ENCODE data around the gene COL17A1.

COL17A1 gene

GRCh38 chr10:104018471-104018870, 67.2 kb downstream of the COL17A1 start:
- TF ChIP-seq EZH2 (IDR thresholded peaks at IDR 0.05; ENCODE audit: borderline replicate concordance, low read length) (no peak), CTCF (IDR thresholded peaks at IDR 0.05; ENCODE audit: low read length) (no peak)

GRCh38 chr10:104016661-104017060, 69.0 kb downstream of the COL17A1 start:
- no peaks in the 10 kb centered on the region for H3K4me1 ChIP-seq (ENCODE audit: insufficient read depth, low read length, severe bottlenecking)
- no peak overlapping the region for H3K4me2 ChIP-seq (ENCODE audit: low read length)
- no peaks in the 10 kb centered on the region for H3F3A ChIP-seq (ENCODE audit: insufficient read depth, low read length)
- no peaks in the 10 kb centered on the region for H3K27me3 ChIP-seq (ENCODE audit: insufficient read depth, low read length)
- TF ChIP-seq CTCF (IDR thresholded peaks at IDR 0.05; ENCODE audit: low read length) (no peak), EZH2 (IDR thresholded peaks at IDR 0.05; ENCODE audit: borderline replicate concordance, low read length) (no peak)
- H3K79me2 ChIP-seq (ENCODE audit: insufficient read depth, low read length): no peaks in the 10 kb centered on the region
- no peak overlapping the region for H2AFZ ChIP-seq (ENCODE audit: low read length)
- no peaks in the 10 kb centered on the region for H3K9me3 ChIP-seq (ENCODE audit: low read length)
- no peaks in the 10 kb centered on the region for H4K20me1 ChIP-seq (ENCODE audit: insufficient read depth, low read length)
- H3K36me3 ChIP-seq (ENCODE audit: insufficient read depth, low read length): peaks cover 35% of the 10 kb centered on the region; the same call in 1 of the 2 replicates
- H3K27ac ChIP-seq (ENCODE audit: low read depth, low read length, poor library complexity, severe bottlenecking): no peak overlapping the region
- H3K4me3 ChIP-seq (ENCODE audit: low read depth, low read length, poor library complexity, severe bottlenecking): no peak overlapping the region
- H3K9me2 ChIP-seq (ENCODE audit: low read depth, low read length): no peaks in the 10 kb centered on the region
- no peak overlapping the region for H3K9ac ChIP-seq (ENCODE audit: low read length)

More at GRCh38 chr10:104018471-104018870, 67.2 kb downstream of the COL17A1 start:
- no peak overlapping the region for H3K9ac ChIP-seq (ENCODE audit: low read length)
- H3K4me1 ChIP-seq (ENCODE audit: insufficient read depth, low read length, severe bottlenecking): no peaks in the 10 kb centered on the region
- H2AFZ ChIP-seq (ENCODE audit: low read length): no peak overlapping the region
- H3K9me2 ChIP-seq (ENCODE audit: low read depth, low read length): no peaks in the 10 kb centered on the region
- H4K20me1 ChIP-seq (ENCODE audit: insufficient read depth, low read length): no peaks in the 10 kb centered on the region
- H3K4me2 ChIP-seq (ENCODE audit: low read length): no peak overlapping the region
- no peaks in the 10 kb centered on the region for H3K9me3 ChIP-seq (ENCODE audit: low read length)
- H3K27ac ChIP-seq (ENCODE audit: low read depth, low read length, poor library complexity, severe bottlenecking): no peak overlapping the region
- H3K4me3 ChIP-seq (ENCODE audit: low read depth, low read length, poor library complexity, severe bottlenecking): no peak overlapping the region
- H3F3A ChIP-seq (ENCODE audit: insufficient read depth, low read length): no peaks in the 10 kb centered on the region
- peaks cover 49% of the 10 kb centered on the region; the same call in 1 of the 2 replicates for H3K36me3 ChIP-seq (ENCODE audit: insufficient read depth, low read length)
- H3K27me3 ChIP-seq (ENCODE audit: insufficient read depth, low read length): no peaks in the 10 kb centered on the region
- H3K79me2 ChIP-seq (ENCODE audit: insufficient read depth, low read length): no peaks in the 10 kb centered on the region

- TF ChIP-seq CTCF (IDR thresholded peaks at IDR 0.05; ENCODE audit: low read length): no peak
- TF ChIP-seq EZH2 (IDR thresholded peaks at IDR 0.05; ENCODE audit: borderline replicate concordance, low read length): no peak
- Histone ChIP-seq H3K4me1 (ENCODE audit: insufficient read depth, low read length, severe bottlenecking) (no peaks in the 10 kb centered on the region), H3K9me3 (ENCODE audit: low read length) (no peaks in the 10 kb centered on the region), H3K4me3 (ENCODE audit: low read depth, low read length, poor library complexity, severe bottlenecking) (no peak overlapping the region), H3K9ac (ENCODE audit: low read length) (no peak overlapping the region), H3F3A (ENCODE audit: insufficient read depth, low read length) (no peaks in the 10 kb centered on the region), H3K9me2 (ENCODE audit: low read depth, low read length) (no peaks in the 10 kb centered on the region), H3K27me3 (ENCODE audit: insufficient read depth, low read length) (no peaks in the 10 kb centered on the region), H3K36me3 (ENCODE audit: insufficient read depth, low read length) (peaks cover 10% of the 10 kb centered on the region; the same call in 1 of the 2 replicates), H3K4me2 (ENCODE audit: low read length) (no peak overlapping the region), H2AFZ (ENCODE audit: low read length) (no peak overlapping the region), H3K27ac (ENCODE audit: low read depth, low read length, poor library complexity, severe bottlenecking) (no peak overlapping the region), H4K20me1 (ENCODE audit: insufficient read depth, low read length) (no peaks in the 10 kb centered on the region), H3K79me2 (ENCODE audit: insufficient read depth, low read length) (no peaks in the 10 kb centered on the region)
Measured at GRCh38 chr10:104014176-104014575, 71.5 kb downstream of the COL17A1 start.
